ENCODE results near the gene RAVER1.

- TF ChIP-seq, protein P1, sequence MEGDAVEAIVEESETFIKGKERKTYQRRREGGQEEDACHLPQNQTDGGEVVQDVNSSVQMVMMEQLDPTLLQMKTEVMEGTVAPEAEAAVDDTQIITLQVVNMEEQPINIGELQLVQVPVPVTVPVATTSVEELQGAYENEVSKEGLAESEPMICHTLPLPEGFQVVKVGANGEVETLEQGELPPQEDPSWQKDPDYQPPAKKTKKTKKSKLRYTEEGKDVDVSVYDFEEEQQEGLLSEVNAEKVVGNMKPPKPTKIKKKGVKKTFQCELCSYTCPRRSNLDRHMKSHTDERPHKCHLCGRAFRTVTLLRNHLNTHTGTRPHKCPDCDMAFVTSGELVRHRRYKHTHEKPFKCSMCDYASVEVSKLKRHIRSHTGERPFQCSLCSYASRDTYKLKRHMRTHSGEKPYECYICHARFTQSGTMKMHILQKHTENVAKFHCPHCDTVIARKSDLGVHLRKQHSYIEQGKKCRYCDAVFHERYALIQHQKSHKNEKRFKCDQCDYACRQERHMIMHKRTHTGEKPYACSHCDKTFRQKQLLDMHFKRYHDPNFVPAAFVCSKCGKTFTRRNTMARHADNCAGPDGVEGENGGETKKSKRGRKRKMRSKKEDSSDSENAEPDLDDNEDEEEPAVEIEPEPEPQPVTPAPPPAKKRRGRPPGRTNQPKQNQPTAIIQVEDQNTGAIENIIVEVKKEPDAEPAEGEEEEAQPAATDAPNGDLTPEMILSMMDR (conservative IDR thresholded peaks at IDR 0.05; ENCODE audit: low read depth, low read length), result no peak
- TF ChIP-seq EZH2phosphoT487 (IDR thresholded peaks at IDR 0.05; ENCODE audit: borderline replicate concordance, low read length) (no peak), EZH2 (IDR thresholded peaks at IDR 0.05; ENCODE audit: low read length, unreplicated experiment) (no peak)
Observed at GRCh38 chr19:10368101-10368803, 34.9 kb upstream of the RAVER1 start.
